NCI-H2196 treated with DMSO at 0.1 percent for 48 hours (cell line): Measurements from ENCODE around the gene HPS3.
"Not testable (repeated sequence)": the region's sequence is repeated elsewhere in the genome, so short reads cannot be mapped to it uniquely, and the experiment has no call there.

Experiments
- DNase-seq: peaks from one replicate; lab custom pipeline; 2025; ENCODE audit not compliant: unreplicated experiment; lab: John Stamatoyannopoulos, UW

Gene HPS3

GRCh38 chr3:149186219-149186618, 56.8 kb downstream of the HPS3 start:
- no peak for DNase-seq

GRCh38 chr3:149186721-149187120, 57.3 kb downstream of the HPS3 start:
- no peak for DNase-seq

- no peak for DNase-seq
Measured at GRCh38 chr3:149188494-149188893, 59.1 kb downstream of the HPS3 start.

GRCh38 chr3:149195221-149195620, 65.8 kb downstream of the HPS3 start:
- no peak for DNase-seq

GRCh38 chr3:149196805-149197592, 67.6 kb downstream of the HPS3 start:
- not testable (repeated sequence) for DNase-seq

- DNase-seq = no peak
Measured at GRCh38 chr3:149197669-149198068, 68.2 kb downstream of the HPS3 start.

- DNase-seq = no peak
Measured at GRCh38 chr3:149198611-149199010, 69.2 kb downstream of the HPS3 start.

- peak; percentile 36 for DNase-seq
Measured at GRCh38 chr3:149199474-149199873, 70.0 kb downstream of the HPS3 start.

- no peak for DNase-seq
Measured at GRCh38 chr3:149203758-149204157, 74.3 kb downstream of the HPS3 start.

- DNase-seq = no peak
Measured at GRCh38 chr3:149204390-149204991, 75.1 kb downstream of the HPS3 start.

GRCh38 chr3:149207475-149207874, 78.0 kb downstream of the HPS3 start:
- no peak for DNase-seq

- DNase-seq = no peak
Measured at GRCh38 chr3:149209431-149209830, 80.0 kb downstream of the HPS3 start.

GRCh38 chr3:149212386-149212785, 82.9 kb downstream of the HPS3 start:
- DNase-seq = no peak

- DNase-seq = no peak
Measured at GRCh38 chr3:149214702-149215101, 85.3 kb downstream of the HPS3 start.

- peak; percentile 39 for DNase-seq
Measured at GRCh38 chr3:149215515-149215914, 86.1 kb downstream of the HPS3 start.

GRCh38 chr3:149216193-149216869, 86.9 kb downstream of the HPS3 start:
- DNase-seq = peak; percentile 23

GRCh38 chr3:149217347-149217746, 87.9 kb downstream of the HPS3 start:
- no peak for DNase-seq

GRCh38 chr3:149219380-149220121, 90.1 kb downstream of the HPS3 start:
- not testable (repeated sequence) for DNase-seq

- DNase-seq = no peak
Measured at GRCh38 chr3:149221783-149222517, 92.5 kb downstream of the HPS3 start, which contains the start of gene CP. Gene CP (minus strand): TSS chr3:149221829. CDS start chr3:149221792, 37 bp downstream.
